Loucy (cell line): ENCODE measurements around the gene NTRK1.

Experiments
- H2AFZ ChIP-seq: fragments of 200-600 bp; sonication (generic); 2 replicates; pipeline ENCODE4 v1.6.0; 2016; ENCODE audit warnings: antibody characterized with exemption, mild to moderate bottlenecking, low read length, moderate library complexity
- H3F3A ChIP-seq: fragments of 200-600 bp; 2 replicates; pipeline ENCODE4 v1.6.0; 2016; ENCODE audit warnings: antibody characterized with exemption, low read depth, mild to moderate bottlenecking
- H3K27me3 ChIP-seq: fragments of 200-600 bp; sonication (generic); 2 replicates; pipeline ENCODE4 v1.6.1; 2014; ENCODE audit warnings: low read length, mild to moderate bottlenecking; ENCODE audit not compliant: insufficient read depth, poor library complexity, severe bottlenecking
- H3K36me3 ChIP-seq: fragments of 200-600 bp; sonication (generic); 2 replicates; pipeline ENCODE4 v1.6.1; 2016; ENCODE audit warnings: low read length; ENCODE audit not compliant: insufficient read depth
- H3K4me1 ChIP-seq: fragments of 200-600 bp; sonication (generic); 2 replicates; pipeline ENCODE4 v1.5.1; 2014; ENCODE audit warnings: low read length, mild to moderate bottlenecking; ENCODE audit not compliant: insufficient read depth, poor library complexity, severe bottlenecking
- H3K4me2 ChIP-seq: fragments of 200-600 bp; sonication (generic); 2 replicates; pipeline ENCODE4 v1.6.0; 2014; ENCODE audit warnings: antibody characterized with exemption, low read length, low read depth, mild to moderate bottlenecking; ENCODE audit not compliant: poor library complexity, severe bottlenecking
- H3K4me3 ChIP-seq: fragments of 200-600 bp; sonication (generic); 2 replicates; pipeline ENCODE4 v1.5.1; 2014; ENCODE audit warnings: low read length, mild to moderate bottlenecking, mixed read lengths; ENCODE audit not compliant: poor library complexity, severe bottlenecking
- H3K79me2 ChIP-seq: fragments of 200-600 bp; sonication (generic); 2 replicates; pipeline ENCODE4 v1.6.1; 2014; ENCODE audit warnings: low read length; ENCODE audit not compliant: insufficient read depth
- H3K9ac ChIP-seq: fragments of 200-600 bp; sonication (generic); 2 replicates; pipeline ENCODE4 v1.6.0; 2014; ENCODE audit warnings: mild to moderate bottlenecking, low read depth, low read length, moderate library complexity; ENCODE audit not compliant: poor library complexity, severe bottlenecking
- H3K9me2 ChIP-seq: fragments of 200-600 bp; sonication (generic); replicated peaks from 2 replicates; pipeline ENCODE4 v1.6.1; 2016; ENCODE audit warnings: low read depth, low read length, mixed read lengths
- H3K9me3 ChIP-seq: fragments of 200-600 bp; sonication (generic); 2 replicates; pipeline ENCODE4 v1.6.1; 2014; ENCODE audit warnings: mild to moderate bottlenecking, antibody characterized with exemption, low read length, low read depth; ENCODE audit not compliant: insufficient read depth
- H4K20me1 ChIP-seq: fragments of 200-600 bp; sonication (generic); 2 replicates; pipeline ENCODE4 v1.6.0; 2014; ENCODE audit warnings: antibody characterized with exemption, low read length, mild to moderate bottlenecking; ENCODE audit not compliant: insufficient read depth, poor library complexity, severe bottlenecking
- EZH2phosphoT487 ChIP-seq: fragments of 200-600 bp; IDR thresholded peaks from 2 replicates; pipeline ENCODE4 v1.6.1; 2018; ENCODE audit warnings: antibody characterized with exemption, mild to moderate bottlenecking, moderate library complexity, borderline replicate concordance
- TF ChIP-seq, protein P1 (sequence below): fragments of 200-600 bp; sonication (generic); conservative IDR thresholded peaks from 2 replicates; pipeline ENCODE4 v1.5.1; 2014; ENCODE audit warnings: mild to moderate bottlenecking, antibody characterized with exemption, low read length

Gene NTRK1

DNA sequence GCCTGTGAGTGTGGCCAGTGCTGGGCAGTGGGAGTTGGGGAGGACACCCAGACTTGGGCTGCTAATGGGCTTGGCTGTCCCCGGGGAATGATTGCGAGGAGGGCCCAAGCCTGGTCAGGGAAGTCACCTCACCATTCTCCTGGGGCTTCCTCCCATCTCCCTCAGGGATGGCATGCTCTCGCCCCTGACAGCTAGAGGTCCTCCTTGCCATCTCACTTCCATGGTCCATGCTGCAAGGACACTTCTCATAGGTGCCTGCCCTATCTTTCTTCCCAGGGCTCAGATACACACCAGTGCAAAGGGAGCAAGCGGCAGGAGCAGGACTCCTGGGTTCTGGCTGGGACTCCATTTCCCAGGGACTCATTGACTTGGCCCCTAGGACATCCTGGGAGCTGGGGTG, 4.1 kb downstream of the NTRK1 start:
- H4K20me1 ChIP-seq = no peaks in the 10 kb centered on the region
- no peaks in the 10 kb centered on the region for H3K9me2 ChIP-seq
- H3K4me3 ChIP-seq = no peak overlapping the region
- H3K27me3 ChIP-seq = no peaks in the 10 kb centered on the region
- peaks cover 64% of the 10 kb centered on the region for H3K4me1 ChIP-seq
- H3K9ac ChIP-seq = no peak overlapping the region
- H3K9me3 ChIP-seq = no peaks in the 10 kb centered on the region
- H3K36me3 ChIP-seq = no peaks in the 10 kb centered on the region
- H2AFZ ChIP-seq = no peak overlapping the region
- no peaks in the 10 kb centered on the region for H3K79me2 ChIP-seq
- H3K4me2 ChIP-seq = no peak overlapping the region
- no peaks in the 10 kb centered on the region for H3F3A ChIP-seq
- TF ChIP-seq, protein P1, sequence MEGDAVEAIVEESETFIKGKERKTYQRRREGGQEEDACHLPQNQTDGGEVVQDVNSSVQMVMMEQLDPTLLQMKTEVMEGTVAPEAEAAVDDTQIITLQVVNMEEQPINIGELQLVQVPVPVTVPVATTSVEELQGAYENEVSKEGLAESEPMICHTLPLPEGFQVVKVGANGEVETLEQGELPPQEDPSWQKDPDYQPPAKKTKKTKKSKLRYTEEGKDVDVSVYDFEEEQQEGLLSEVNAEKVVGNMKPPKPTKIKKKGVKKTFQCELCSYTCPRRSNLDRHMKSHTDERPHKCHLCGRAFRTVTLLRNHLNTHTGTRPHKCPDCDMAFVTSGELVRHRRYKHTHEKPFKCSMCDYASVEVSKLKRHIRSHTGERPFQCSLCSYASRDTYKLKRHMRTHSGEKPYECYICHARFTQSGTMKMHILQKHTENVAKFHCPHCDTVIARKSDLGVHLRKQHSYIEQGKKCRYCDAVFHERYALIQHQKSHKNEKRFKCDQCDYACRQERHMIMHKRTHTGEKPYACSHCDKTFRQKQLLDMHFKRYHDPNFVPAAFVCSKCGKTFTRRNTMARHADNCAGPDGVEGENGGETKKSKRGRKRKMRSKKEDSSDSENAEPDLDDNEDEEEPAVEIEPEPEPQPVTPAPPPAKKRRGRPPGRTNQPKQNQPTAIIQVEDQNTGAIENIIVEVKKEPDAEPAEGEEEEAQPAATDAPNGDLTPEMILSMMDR = 0 out of 2 replicates have a peak, but pooled peaks have one; percentile 9
- TF ChIP-seq EZH2phosphoT487 = no peak

- TF ChIP-seq EZH2phosphoT487 = no peak
- TF ChIP-seq, protein P1 = no peak
- H3K9me3 ChIP-seq = no peaks in the 10 kb centered on the region
- peak overlapping the region; percentile 71 for H3K4me2 ChIP-seq
- H3K4me3 ChIP-seq = no peak overlapping the region
- no peaks in the 10 kb centered on the region for H3K79me2 ChIP-seq
- peak overlapping the region; percentile 15 for H3K9ac ChIP-seq
- no peaks in the 10 kb centered on the region for H4K20me1 ChIP-seq
- no peak overlapping the region for H2AFZ ChIP-seq
- no peaks in the 10 kb centered on the region for H3K9me2 ChIP-seq
- H3K27me3 ChIP-seq = no peaks in the 10 kb centered on the region
- no peaks in the 10 kb centered on the region for H3F3A ChIP-seq
- H3K36me3 ChIP-seq = no peaks in the 10 kb centered on the region
- H3K4me1 ChIP-seq = peaks cover 63% of the 10 kb centered on the region
These were observed 4.6 kb downstream of the NTRK1 start for GRCh38 chr1:156865258-156865657.

DNA sequence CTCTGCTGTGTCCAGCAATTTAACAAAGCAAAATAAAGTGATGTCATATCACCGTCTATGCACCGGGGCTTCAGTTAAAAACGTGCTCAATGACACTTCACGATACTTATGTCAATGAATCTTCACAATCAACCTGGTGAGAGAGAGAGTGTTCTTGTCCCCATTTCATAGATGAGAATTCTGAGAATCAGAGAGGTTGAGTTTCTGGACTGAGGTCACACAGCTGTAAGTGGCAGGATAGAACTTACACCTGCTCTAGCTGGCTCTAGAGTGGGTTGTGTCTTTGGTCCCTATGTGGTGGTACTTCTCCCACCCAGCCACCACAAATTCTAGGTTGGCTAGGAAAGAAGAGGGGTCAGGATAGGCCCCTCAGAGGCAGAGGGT, 5.2 kb downstream of the NTRK1 start:
- Histone ChIP-seq H2AFZ (no peak overlapping the region), H3K4me3 (peak overlapping the region; percentile 44), H3F3A (no peaks in the 10 kb centered on the region), H3K4me2 (peak overlapping the region; percentile 71), H3K4me1 (peaks cover 60% of the 10 kb centered on the region), H3K9me3 (no peaks in the 10 kb centered on the region), H3K36me3 (no peaks in the 10 kb centered on the region), H3K27me3 (no peaks in the 10 kb centered on the region), H3K9me2 (no peaks in the 10 kb centered on the region), H4K20me1 (no peaks in the 10 kb centered on the region), H3K79me2 (no peaks in the 10 kb centered on the region), H3K9ac (peak overlapping the region; percentile 15)
- TF ChIP-seq EZH2phosphoT487 = no peak
- TF ChIP-seq, protein P1 = no peak
